ENCODE data around the gene HNRNPDL.

The HNRNPDL gene

DNA sequence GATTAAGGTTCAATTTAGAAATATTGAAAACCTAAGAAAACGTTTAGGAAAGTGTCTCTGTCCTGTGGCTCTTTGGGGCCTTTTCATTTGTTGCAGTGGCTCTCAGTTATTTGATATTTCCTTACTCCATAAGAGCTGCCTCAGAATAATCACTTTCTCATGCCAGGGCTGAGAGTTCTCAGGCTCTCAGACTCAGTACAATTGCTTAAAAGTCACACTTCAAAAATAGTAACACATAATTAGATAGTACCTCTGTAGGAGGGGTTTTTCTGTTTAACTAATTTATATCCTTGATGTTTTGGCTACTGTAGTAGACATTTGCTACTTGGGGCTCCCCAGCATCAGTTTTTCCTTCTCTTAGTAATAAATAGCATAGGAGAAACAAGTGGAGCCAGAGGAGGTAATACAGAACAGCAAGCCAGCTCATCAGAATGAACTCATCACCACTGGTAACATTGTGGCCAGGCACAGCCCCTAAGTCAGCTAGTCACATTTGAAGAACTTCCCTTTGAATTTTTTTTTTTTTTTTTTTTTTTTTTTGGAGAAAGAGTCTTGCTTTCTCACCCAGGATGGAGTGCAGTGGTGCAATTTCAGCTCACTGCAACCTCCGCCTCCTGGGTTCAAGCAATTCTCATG lies 48.5 kb downstream of the HNRNPDL start:
- DNase-seq, result no peak

DNA sequence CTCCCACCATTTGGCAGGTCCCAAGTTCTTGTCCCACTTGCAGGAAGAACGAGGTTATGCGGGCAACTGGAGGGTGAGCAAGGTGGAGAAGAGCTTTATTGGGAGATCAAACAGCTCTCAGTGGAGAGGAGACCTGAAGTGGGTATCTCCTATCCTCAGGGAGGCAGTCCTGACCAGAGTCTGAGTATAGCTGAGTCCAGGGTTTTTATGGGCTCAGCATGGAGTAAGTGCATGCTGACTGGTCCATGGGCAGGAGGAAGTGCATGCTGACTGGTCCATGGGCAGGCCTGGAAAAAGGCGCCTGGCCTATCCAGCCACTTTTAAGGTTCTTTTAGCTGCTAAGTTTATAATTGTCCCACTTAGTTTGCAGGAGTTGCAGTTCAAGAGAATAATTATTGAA lies 49.0 kb downstream of the HNRNPDL start:
- DNase-seq, result no peak

DNA sequence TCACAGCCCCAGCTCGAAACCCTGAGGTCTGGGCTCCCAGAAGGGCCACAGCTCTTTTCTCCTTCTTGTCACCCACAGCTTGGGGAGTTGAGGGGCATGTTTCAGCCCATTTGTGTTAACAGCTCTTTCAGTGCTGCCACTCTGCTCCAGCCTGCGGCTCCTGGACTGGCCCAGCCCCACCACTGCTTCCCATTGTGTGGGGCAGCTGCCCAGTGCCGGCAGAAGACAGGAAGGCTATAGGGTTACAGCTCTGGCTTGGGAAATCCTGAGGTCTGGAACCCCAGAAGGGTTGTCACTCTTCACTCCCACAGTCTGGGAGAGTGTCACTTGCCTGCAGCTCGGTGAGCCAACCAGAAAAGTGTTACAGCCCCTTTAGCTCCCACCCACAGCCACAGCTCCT lies 49.4 kb downstream of the HNRNPDL start:
- no peak for DNase-seq

DNA sequence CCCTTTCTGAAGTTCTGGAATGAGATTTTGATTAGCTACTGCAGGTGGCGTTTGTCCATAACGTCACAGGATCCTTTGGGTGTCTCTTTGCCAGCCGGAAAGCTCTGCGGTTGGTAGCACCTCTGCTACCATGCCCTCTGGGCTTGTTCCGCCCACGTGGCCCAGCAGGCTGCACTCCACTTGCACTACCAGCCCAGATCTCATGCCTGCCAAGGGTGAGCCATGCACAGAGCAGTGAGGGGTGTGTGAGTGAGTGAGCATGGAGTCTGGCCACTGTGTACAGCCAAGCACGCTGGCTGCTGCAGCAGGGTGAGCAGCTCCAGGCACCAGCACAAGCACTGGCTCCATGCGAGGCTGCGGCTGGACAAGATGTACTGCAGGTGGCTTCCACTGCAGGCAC lies 49.9 kb downstream of the HNRNPDL start:
- no peak for DNase-seq

DNA sequence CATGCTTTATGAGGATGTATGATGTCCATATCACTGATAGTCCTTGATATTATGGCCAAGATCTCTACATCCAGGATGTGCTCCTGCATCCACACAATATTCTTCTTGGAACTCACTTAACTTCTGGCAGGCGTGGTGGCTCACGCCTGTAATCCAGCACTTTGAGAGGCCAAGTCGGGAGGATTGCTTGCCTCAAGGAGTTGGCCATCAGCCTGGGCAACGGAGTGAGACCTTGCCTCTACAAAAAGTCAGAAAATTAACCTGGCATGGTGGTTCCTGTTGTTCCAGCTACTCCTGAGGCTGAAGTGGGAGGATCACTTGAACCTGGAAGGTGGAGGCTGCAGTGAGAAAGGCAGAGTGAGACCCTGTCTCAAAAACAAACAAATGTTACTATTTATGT lies 54.2 kb downstream of the HNRNPDL start:
- no peak for DNase-seq

DNA sequence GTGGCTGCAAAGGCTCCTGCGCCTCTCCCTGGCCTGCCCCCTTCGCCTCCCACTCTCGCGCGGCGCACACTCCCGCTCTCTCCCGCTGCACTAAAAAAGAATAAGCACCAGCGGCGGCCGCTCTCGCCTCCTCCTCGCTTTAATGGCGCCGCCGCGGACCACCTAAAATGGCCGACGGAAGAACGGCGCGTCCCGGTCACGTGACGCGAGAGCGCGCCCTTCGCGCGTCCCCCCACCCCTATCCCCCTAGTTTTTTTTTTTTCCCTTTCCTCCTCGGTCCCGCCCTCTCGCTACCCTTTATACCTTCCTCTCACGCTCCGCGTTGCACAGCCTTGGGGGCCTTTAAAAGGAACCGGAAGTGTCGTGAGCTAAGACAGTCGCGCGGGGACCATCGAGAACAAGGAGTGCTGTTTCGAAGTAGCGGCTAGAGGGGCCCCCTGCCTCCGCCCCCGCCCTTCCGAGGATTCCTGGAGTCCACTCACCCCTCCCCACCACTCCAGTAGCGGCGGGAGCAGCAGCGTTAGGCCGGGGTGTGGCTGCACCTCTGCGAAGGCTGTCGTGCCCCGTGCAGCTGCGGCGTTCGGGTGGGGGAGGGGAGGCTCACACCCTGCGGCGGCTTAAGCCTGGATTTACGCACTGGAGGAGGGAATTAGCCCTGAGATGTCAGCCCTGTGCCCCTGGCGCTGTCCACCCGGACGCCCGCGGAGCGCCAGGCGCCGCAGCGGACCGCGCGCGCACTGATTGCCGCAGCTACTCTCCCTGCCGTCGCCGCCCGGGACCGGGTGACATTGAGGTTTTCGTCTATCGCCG lies 56.2 kb downstream of the HNRNPDL start, which contains the start of gene HNRNPD:
Gene HNRNPD, minus strand, starts transcription at position 176 of the 810 bp plus-strand sequence. CDS start 313 bp downstream, outside the sequence.
- DNase-seq, result peak; percentile 93

DNA sequence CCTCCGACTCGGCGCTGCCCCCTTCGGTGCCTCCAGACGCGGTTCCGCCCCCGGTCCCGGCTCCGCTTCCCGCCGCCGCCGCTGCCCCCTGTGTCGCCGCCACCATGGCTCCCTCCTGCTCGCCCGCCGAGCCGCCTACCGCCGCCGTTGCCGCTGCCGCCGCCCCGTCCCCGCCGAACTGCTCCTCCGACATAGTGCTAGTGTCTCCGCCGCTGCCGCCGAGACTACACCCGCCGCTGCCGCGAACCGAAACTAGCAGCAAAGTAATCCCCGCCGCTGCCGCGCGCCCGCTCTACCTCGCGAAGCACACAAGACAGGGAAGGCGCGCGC lies 56.8 kb downstream of the HNRNPDL start:
- DNase-seq, result no peak

All from NCI-H774 (cell line).